Measurements from ENCODE around the gene KMT5B.

The KMT5B gene

GRCh38 chr11:68196219-68196618 lies 16.9 kb downstream of the KMT5B start (continued):
- no peak for TF ChIP-seq ZNF521 (tag by site-specific recombination; IDR thresholded peaks at IDR 0.05)

GRCh38 chr11:68194675-68195294 lies 18.3 kb downstream of the KMT5B start:
- POLR2A ChIA-PET, result interaction anchor here (1.2 kb wide), 1 partner anchor 14 kb away, joined by 3 read pairs; no protein-coding TSS in a partner anchor
- no peaks in the 10 kb centered on the region for H3K4me1 ChIP-seq (ENCODE audit: control insufficient read depth, insufficient read depth, low read length)
- H3K4me3 ChIP-seq (ENCODE audit: low read depth, low read length), result no peak overlapping the region
- no peaks in the 10 kb centered on the region for H3K36me3 ChIP-seq (ENCODE audit: control insufficient read depth in 2 of 2, insufficient read depth in 1 of 2, low read length in 2 of 2)
- TF ChIP-seq EGR2 (tag by site-specific recombination; IDR thresholded peaks at IDR 0.05; ENCODE audit: low read depth), result no peak
- TF ChIP-seq ZNF175 (tag by site-specific recombination; IDR thresholded peaks at IDR 0.05), result no peak
- TF ChIP-seq ZSCAN4 (tag by site-specific recombination; IDR thresholded peaks at IDR 0.05), result no peak
- no peak for TF ChIP-seq ZNF169 (tag by site-specific recombination; IDR thresholded peaks at IDR 0.05)
- TF ChIP-seq, protein P1, sequence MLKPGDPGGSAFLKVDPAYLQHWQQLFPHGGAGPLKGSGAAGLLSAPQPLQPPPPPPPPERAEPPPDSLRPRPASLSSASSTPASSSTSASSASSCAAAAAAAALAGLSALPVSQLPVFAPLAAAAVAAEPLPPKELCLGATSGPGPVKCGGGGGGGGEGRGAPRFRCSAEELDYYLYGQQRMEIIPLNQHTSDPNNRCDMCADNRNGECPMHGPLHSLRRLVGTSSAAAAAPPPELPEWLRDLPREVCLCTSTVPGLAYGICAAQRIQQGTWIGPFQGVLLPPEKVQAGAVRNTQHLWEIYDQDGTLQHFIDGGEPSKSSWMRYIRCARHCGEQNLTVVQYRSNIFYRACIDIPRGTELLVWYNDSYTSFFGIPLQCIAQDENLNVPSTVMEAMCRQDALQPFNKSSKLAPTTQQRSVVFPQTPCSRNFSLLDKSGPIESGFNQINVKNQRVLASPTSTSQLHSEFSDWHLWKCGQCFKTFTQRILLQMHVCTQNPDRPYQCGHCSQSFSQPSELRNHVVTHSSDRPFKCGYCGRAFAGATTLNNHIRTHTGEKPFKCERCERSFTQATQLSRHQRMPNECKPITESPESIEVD (tag by site-specific recombination; IDR thresholded peaks at IDR 0.05), result no peak
- TF ChIP-seq ZNF701 (tag by site-specific recombination; IDR thresholded peaks at IDR 0.05), result no peak
- TF ChIP-seq, protein P2, sequence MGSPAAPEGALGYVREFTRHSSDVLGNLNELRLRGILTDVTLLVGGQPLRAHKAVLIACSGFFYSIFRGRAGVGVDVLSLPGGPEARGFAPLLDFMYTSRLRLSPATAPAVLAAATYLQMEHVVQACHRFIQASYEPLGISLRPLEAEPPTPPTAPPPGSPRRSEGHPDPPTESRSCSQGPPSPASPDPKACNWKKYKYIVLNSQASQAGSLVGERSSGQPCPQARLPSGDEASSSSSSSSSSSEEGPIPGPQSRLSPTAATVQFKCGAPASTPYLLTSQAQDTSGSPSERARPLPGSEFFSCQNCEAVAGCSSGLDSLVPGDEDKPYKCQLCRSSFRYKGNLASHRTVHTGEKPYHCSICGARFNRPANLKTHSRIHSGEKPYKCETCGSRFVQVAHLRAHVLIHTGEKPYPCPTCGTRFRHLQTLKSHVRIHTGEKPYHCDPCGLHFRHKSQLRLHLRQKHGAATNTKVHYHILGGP (tag by site-specific recombination; IDR thresholded peaks at IDR 0.05), result no peak
- no peak for TF ChIP-seq ZNF639 (tag by site-specific recombination; IDR thresholded peaks at IDR 0.05)
- CTCF ChIA-PET, result interaction anchor here (1.0 to 2.8 kb wide), 4 partner anchors 11 to 63 kb away, joined by 3 to 17 read pairs (median 4); no protein-coding TSS in a partner anchor
- no peaks in the 10 kb centered on the region for H3K9me3 ChIP-seq (ENCODE audit: control insufficient read depth, insufficient read depth, low read depth, low read length)
- H3K27ac ChIP-seq (ENCODE audit: extremely low read depth, low read depth, low read length), result no peak overlapping the region

- no peak overlapping the region for H3K27ac ChIP-seq (ENCODE audit: extremely low read depth, low read depth, low read length)
- H3K4me1 ChIP-seq (ENCODE audit: control insufficient read depth, insufficient read depth, low read length), result no peaks in the 10 kb centered on the region
- ChIA-PET POLR2A (interaction anchor here (0.6 kb wide), 1 partner anchor 614 kb away, joined by 3 read pairs; no protein-coding TSS in a partner anchor), CTCF (interaction anchor here (0.6 to 0.9 kb wide), 3 partner anchors 13 to 16 kb away, joined by 4 to 6 read pairs (median 5); no protein-coding TSS in a partner anchor)
- no peaks in the 10 kb centered on the region for H3K9me3 ChIP-seq (ENCODE audit: control insufficient read depth, insufficient read depth, low read depth, low read length)
- peaks cover 0 to 6% of the 10 kb centered on the region in 2 experiments; a peak in 1 of 3 replicates for H3K36me3 ChIP-seq (ENCODE audit: control insufficient read depth in 2 of 2, insufficient read depth in 1 of 2, low read length in 2 of 2)
- TF ChIP-seq ZNF692 (tag by site-specific recombination; IDR thresholded peaks at IDR 0.05), result no peak
- TF ChIP-seq, protein P3, sequence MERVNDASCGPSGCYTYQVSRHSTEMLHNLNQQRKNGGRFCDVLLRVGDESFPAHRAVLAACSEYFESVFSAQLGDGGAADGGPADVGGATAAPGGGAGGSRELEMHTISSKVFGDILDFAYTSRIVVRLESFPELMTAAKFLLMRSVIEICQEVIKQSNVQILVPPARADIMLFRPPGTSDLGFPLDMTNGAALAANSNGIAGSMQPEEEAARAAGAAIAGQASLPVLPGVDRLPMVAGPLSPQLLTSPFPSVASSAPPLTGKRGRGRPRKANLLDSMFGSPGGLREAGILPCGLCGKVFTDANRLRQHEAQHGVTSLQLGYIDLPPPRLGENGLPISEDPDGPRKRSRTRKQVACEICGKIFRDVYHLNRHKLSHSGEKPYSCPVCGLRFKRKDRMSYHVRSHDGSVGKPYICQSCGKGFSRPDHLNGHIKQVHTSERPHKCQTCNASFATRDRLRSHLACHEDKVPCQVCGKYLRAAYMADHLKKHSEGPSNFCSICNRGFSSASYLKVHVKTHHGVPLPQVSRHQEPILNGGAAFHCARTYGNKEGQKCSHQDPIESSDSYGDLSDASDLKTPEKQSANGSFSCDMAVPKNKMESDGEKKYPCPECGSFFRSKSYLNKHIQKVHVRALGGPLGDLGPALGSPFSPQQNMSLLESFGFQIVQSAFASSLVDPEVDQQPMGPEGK (tag by site-specific recombination; IDR thresholded peaks at IDR 0.05), result no peak
- TF ChIP-seq ZNF768 (tag by site-specific recombination; IDR thresholded peaks at IDR 0.05), result no peak
- TF ChIP-seq ZNF529 (tag by site-specific recombination; IDR thresholded peaks at IDR 0.05; ENCODE audit: insufficient replicate concordance), result no peak
- TF ChIP-seq ZNF324 (tag by site-specific recombination; IDR thresholded peaks at IDR 0.05), result no peak
- TF ChIP-seq EGR2 (tag by site-specific recombination; IDR thresholded peaks at IDR 0.05; ENCODE audit: low read depth), result no peak
- no peak for TF ChIP-seq ZNF426 (tag by site-specific recombination; IDR thresholded peaks at IDR 0.05)
- TF ChIP-seq ZNF37A (tag by site-specific recombination; IDR thresholded peaks at IDR 0.05), result no peak
- TF ChIP-seq ZBTB17 (tag by site-specific recombination; IDR thresholded peaks at IDR 0.05), result no peak
- no peak for TF ChIP-seq IKZF3 (tag by site-specific recombination; IDR thresholded peaks at IDR 0.05)
- no peak for TF ChIP-seq ZNF302 (tag by site-specific recombination; IDR thresholded peaks at IDR 0.05; ENCODE audit: low read depth)
- no peak for TF ChIP-seq KLF9 (tag by site-specific recombination; IDR thresholded peaks at IDR 0.05; ENCODE audit: low read depth)
- no peak for TF ChIP-seq WT1 (tag by site-specific recombination; IDR thresholded peaks at IDR 0.05)
- TF ChIP-seq ZNF776 (tag by site-specific recombination; IDR thresholded peaks at IDR 0.05; ENCODE audit: borderline replicate concordance), result no peak
- no peak for TF ChIP-seq ZNF311 (tag by site-specific recombination; IDR thresholded peaks at IDR 0.05; ENCODE audit: borderline replicate concordance)
- no peak overlapping the region for H3K4me3 ChIP-seq (ENCODE audit: low read depth, low read length)
Measured at GRCh38 chr11:68193018-68193417, 20.1 kb downstream of the KMT5B start.

Data from HEK293 (cell line).